ENCODE results near the gene CHTF8.

CHTF8 gene, protein sequence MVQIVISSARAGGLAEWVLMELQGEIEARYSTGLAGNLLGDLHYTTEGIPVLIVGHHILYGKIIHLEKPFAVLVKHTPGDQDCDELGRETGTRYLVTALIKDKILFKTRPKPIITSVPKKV

DNA sequence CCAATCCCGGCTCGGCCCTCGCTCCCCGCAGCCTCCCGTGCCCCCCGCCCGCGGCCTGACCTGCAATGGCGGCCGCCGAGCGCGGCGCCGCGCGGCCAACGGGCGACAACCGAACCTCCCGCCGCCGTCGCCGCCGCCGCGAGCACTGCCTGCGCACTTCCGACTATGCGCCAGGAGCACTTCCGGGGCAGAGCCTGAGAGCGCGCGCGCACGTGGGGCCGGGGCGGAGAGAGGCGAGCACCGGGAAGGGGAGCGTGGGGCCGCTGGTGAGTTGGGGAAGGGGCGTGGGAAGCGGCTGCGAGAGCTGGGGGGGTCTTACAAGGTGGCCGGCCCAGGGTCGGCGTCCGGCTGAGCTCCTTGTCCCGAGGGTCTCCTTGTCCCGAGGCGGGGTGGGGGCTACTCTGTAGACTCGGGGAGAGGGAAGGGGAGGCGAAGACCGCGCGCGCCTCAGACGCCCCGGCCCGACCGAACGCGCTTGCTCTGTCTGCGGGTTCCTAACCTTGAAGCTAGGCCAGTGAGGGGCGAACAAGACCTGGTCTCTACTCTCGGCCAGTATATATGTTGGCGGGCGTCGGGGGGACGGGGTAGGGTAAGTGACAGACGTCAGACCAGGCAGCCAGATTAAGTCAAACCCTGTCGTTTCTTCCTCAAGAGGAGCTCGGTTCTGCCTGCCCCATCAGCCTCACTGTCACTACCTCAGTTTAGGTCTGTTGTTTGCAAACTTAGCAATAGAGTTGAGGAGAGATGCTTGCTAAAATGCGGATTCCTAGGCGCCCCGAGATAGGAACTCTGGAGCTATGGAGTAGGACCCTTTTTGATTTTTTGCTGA, at the start of gene CHTF8, which contains the start of gene UTP4:
Gene CHTF8 (minus strand): TSS at position 165 of the 829 bp plus-strand sequence. CDS start 11,130 bp downstream, outside the sequence.
Gene UTP4 (plus strand): TSS at position 226 of the 829 bp plus-strand sequence. CDS start 811 bp downstream, outside the sequence.
- DNase-seq (ENCODE audit: low read depth) = peak; percentile 96
- H3K4me1 ChIP-seq (ENCODE audit: control insufficient read depth, insufficient read depth, low read length) = peaks cover 40% of the 10 kb centered on the region
- no peaks in the 10 kb centered on the region for H3K9me3 ChIP-seq (ENCODE audit: control insufficient read depth, low read length)
- peaks cover 17% of the 10 kb centered on the region for H3K36me3 ChIP-seq (ENCODE audit: control insufficient read depth, insufficient read depth, low read length, severe bottlenecking)
- no peaks in the 10 kb centered on the region for H3K27me3 ChIP-seq (replicated peaks; ENCODE audit: control insufficient read depth, insufficient read depth, low read length)
- H3K9ac ChIP-seq (ENCODE audit: low read length) = peak within 1 kb of the TSS; percentile 99
- H3K4me3 ChIP-seq (ENCODE audit: low read length) = peak within 1 kb of the TSS; percentile 96

DNA sequence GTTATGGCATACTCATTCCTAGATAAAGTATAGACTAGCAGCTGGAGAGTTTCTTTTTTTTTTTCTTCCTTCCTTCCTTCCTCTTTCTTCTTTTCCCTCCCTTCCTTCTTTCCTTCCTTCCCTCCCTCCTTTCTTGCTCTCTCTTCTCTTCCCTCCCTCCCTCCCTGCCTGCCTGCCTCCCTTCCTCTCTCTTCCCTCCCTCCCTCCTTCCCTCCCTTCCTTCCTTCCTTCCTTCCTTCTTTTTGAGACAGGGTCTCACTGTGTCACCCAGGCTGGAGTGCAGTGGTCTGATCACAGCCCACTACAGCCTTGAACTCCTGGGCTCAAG, 47.6 kb upstream of the CHTF8 start:
- Histone ChIP-seq H3K4me1 (ENCODE audit: control insufficient read depth, insufficient read depth, low read length) (peaks cover 44% of the 10 kb centered on the region), H3K36me3 (ENCODE audit: control insufficient read depth, insufficient read depth, low read length, severe bottlenecking) (no peaks in the 10 kb centered on the region), H3K9me3 (ENCODE audit: control insufficient read depth, low read length) (no peaks in the 10 kb centered on the region), H3K27me3 (replicated peaks; ENCODE audit: control insufficient read depth, insufficient read depth, low read length) (no peaks in the 10 kb centered on the region), H3K9ac (ENCODE audit: low read length) (no peak overlapping the region), H3K4me3 (ENCODE audit: low read length) (no peak overlapping the region)
- DNase-seq (ENCODE audit: low read depth) = no peak

DNA sequence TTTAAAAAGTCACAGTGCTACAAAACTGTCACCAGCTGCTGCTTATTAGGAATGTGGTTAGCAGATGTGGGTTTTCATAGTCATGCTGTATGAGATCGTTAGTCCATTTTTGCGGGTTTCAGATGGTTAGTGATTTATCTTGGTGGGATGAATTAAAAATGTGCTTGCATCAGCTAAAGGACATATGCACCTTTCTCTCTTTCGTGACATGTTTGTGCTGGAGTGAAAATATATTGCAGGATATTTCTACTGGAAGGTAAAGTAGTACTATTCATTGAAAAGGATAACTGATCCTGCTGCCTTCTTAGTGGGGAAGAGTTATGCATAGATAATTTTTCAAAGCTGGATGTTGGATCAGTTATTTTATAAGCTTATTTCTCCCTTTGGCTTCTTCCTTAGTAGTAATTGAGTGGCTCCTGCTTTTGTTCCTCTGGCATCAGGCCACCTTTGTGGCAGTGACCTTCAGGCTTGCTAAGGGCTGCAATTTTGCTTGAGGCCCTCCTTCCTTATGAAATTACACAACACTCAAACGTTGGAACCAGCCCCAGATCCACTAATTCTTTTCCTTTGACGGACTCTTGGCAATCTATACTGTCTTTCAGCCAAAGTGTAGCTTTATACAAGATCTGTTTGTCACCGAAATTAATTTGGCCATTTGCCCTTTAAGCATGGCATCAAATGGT, 47.1 kb upstream of the CHTF8 start:
- peak overlapping the region; percentile 42 for H3K9ac ChIP-seq (ENCODE audit: low read length)
- peak overlapping the region; percentile 45 for H3K4me3 ChIP-seq (ENCODE audit: low read length)
- H3K4me1 ChIP-seq (ENCODE audit: control insufficient read depth, insufficient read depth, low read length) = peaks cover 44% of the 10 kb centered on the region
- H3K9me3 ChIP-seq (ENCODE audit: control insufficient read depth, low read length) = no peaks in the 10 kb centered on the region
- peak; percentile 94 for DNase-seq (ENCODE audit: low read depth)
- no peaks in the 10 kb centered on the region for H3K27me3 ChIP-seq (replicated peaks; ENCODE audit: control insufficient read depth, insufficient read depth, low read length)
- H3K36me3 ChIP-seq (ENCODE audit: control insufficient read depth, insufficient read depth, low read length, severe bottlenecking) = no peaks in the 10 kb centered on the region

DNA sequence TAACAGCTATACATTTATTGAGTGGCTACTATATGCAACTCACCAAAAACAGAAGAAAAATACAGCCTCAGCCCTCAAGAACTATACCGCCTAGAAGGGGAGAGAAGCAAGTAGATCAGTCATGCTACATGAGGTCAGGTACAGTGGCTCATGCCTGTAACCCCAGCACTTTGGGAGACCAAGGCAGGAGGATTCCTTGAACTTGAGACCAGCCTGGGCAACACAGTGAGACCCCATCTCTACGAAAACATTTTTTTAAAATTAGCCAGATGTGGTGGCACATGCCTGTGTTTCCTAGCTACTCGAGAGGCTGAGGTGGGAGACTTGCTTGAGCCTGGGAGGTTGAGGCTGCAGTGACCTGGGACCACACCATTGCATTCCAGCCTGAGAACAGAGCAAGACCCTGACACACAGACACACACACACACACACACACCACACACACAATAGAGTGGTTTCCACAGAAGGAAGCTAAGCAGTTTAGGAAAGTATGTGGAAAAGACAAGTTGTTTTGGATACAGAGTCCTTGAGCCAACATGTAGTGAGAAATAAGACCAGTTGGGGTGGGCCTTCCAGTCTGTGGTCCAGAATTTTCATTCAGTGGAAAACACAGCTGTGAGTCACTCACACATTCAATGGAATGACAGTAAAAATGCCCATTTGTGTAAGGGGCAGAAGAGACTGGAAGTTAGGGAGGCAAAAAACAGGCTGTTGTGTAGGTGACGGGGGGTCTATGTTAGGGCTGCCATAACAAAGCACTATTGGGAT, 43.8 kb upstream of the CHTF8 start:
- Histone ChIP-seq H3K4me3 (ENCODE audit: low read length) (no peak overlapping the region), H3K9me3 (ENCODE audit: control insufficient read depth, low read length) (no peaks in the 10 kb centered on the region), H3K36me3 (ENCODE audit: control insufficient read depth, insufficient read depth, low read length, severe bottlenecking) (no peaks in the 10 kb centered on the region), H3K9ac (ENCODE audit: low read length) (peak overlapping the region; percentile 41), H3K27me3 (replicated peaks; ENCODE audit: control insufficient read depth, insufficient read depth, low read length) (no peaks in the 10 kb centered on the region), H3K4me1 (ENCODE audit: control insufficient read depth, insufficient read depth, low read length) (peaks cover 50% of the 10 kb centered on the region)
- DNase-seq (ENCODE audit: low read depth) = peak; percentile 53

DNA sequence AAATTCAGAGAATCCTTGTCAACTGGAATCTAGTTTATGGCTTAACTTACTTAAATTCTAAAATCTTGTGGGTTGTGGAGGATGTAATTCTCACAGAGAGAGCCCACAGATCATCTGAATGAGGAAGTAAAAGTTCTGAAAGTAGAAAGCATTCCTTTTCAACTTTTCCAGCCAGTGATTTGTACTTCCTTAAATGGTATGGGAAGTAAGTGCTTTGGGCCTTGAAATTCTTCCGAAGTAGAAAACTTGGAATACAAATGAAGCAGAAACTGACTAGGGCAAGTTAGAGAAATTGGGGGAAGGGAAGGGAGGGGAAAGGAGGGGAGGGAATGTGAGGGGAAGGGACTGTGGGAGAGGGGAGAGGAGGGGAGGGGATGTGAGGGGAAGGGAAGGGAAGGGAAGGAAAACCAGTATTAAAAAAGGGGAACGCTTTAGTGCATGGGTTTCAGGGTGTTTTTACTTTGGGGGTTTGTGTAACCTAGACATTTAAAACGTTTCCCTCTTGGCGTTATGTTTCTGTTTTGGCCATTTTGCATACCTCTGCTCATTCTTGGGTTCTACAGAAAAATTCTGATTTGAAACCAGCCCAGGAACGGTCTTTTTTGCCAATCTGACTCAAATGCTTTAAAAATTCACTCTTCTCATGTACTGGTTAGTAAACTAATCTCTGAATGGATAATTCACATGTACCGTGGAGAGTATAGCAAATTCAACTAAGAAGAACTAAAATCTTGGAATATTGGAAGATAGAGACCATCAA, 39.1 kb upstream of the CHTF8 start:
- Histone ChIP-seq H3K9ac (ENCODE audit: low read length) (peak overlapping the region; percentile 66), H3K4me3 (ENCODE audit: low read length) (peak overlapping the region; percentile 29), H3K9me3 (ENCODE audit: control insufficient read depth, low read length) (no peaks in the 10 kb centered on the region), H3K4me1 (ENCODE audit: control insufficient read depth, insufficient read depth, low read length) (peaks cover 40% of the 10 kb centered on the region), H3K36me3 (ENCODE audit: control insufficient read depth, insufficient read depth, low read length, severe bottlenecking) (peaks cover 37% of the 10 kb centered on the region), H3K27me3 (replicated peaks; ENCODE audit: control insufficient read depth, insufficient read depth, low read length) (no peaks in the 10 kb centered on the region)
- DNase-seq (ENCODE audit: low read depth) = peak; percentile 77

DNA sequence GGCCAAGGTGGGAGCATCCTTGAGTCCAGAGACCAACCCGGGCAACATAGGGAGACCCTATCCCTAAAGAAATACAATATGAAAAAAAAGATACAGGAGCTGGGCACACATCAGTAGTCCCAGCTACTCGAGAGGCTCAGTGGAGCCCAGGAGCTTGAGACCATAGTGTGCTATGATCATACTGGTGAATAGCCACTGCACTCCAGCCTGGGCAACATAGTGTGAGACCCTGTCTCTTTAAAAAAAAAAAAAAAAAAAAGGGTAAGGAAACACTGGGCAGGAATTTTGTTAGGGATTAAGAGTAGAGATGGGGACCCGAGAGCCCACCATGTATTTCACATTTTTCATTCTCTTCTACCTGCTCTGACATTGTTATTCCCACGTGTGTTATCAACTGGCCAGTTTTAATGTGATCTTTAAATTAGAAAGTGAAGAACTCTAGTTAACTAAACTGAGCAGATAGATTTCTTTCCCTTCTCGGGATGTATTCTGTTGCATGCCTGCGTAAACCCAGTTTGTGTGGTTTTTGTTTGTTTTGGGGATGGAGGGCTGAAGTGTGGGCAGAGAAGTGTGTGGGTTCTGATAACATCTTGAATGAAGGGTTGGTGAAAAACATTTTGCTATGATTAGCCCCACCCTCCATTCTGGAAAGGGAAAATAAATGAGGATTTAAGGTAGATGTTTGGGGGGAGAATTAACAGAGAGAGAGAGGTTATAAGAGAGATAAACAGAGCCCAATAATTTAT, 37.4 kb upstream of the CHTF8 start:
- no peak overlapping the region for H3K9ac ChIP-seq (ENCODE audit: low read length)
- no peaks in the 10 kb centered on the region for H3K27me3 ChIP-seq (replicated peaks; ENCODE audit: control insufficient read depth, insufficient read depth, low read length)
- peaks cover 54% of the 10 kb centered on the region for H3K36me3 ChIP-seq (ENCODE audit: control insufficient read depth, insufficient read depth, low read length, severe bottlenecking)
- no peak for DNase-seq (ENCODE audit: low read depth)
- no peaks in the 10 kb centered on the region for H3K9me3 ChIP-seq (ENCODE audit: control insufficient read depth, low read length)
- no peak overlapping the region for H3K4me3 ChIP-seq (ENCODE audit: low read length)
- H3K4me1 ChIP-seq (ENCODE audit: control insufficient read depth, insufficient read depth, low read length) = peaks cover 40% of the 10 kb centered on the region

DNA sequence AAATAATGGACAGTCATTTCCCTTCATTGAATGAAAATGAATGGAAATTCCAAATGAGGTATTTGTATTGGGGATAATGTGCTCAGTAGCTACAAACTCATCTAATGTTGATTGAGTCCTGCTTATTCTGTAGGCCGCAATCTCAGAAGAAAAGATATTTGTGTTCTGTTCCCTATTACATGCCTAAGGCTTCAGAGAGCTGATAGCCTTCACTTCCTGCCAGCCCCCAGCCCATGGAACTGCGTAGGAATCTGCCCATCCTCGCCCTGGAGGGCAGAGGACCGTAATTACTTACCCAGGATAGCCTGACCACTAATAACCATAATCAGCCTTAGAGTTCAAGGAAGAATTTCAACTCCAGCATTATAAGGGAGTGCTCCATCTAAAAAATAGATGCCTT, 36.7 kb upstream of the CHTF8 start:
- DNase-seq (ENCODE audit: low read depth) = no peak
- Histone ChIP-seq H3K4me1 (ENCODE audit: control insufficient read depth, insufficient read depth, low read length) (peaks cover 36% of the 10 kb centered on the region), H3K27me3 (replicated peaks; ENCODE audit: control insufficient read depth, insufficient read depth, low read length) (no peaks in the 10 kb centered on the region), H3K36me3 (ENCODE audit: control insufficient read depth, insufficient read depth, low read length, severe bottlenecking) (peaks cover 61% of the 10 kb centered on the region), H3K9ac (ENCODE audit: low read length) (no peak overlapping the region), H3K9me3 (ENCODE audit: control insufficient read depth, low read length) (no peaks in the 10 kb centered on the region), H3K4me3 (ENCODE audit: low read length) (no peak overlapping the region)

DNA sequence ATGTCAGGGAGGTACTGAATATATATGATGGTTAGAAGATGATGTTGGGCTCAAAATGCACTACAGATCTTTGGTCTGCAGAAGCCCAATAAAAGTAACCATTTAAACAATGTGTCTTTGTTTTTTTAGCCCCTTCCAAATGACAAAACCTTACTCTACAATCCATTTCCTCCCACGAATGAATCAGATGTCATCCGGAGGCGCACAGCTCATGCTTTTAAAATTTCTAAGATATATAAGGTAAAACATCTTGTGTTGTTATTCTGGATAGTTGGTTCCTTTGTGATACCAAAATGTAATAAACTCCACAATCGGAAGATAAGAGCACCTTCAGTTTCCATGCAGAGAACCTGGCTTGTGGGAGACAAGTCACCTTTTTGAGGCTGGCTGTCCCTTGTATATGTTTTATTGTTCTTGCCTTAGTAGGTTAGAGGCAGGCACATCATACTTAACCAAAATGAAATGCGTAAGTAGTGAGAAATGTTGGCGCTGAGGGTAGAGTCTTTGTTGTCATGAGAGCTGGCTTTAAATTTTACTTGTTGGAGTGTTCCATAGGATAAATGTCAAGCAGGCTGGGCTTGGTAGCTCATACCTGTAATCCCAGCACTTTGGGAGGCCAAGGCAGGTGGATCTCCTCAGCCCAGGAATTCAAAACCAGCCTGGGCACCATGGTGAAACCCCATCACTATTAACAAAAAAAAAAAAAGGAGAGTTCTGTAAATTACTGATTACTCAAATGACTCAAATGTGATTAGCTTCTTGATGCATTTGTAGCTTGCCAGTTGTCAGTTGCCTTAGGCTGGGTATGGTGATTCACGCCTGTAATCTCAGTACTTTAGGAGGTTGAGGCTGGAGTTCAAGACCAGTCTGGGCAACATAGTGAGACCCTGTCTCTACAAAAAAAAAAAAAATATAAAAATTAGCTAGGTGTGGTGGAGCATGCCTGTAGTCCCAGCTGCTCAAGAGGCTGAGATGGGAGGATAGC, 34.9 kb upstream of the CHTF8 start:
- H3K9me3 ChIP-seq (ENCODE audit: control insufficient read depth, low read length) = no peaks in the 10 kb centered on the region
- H3K9ac ChIP-seq (ENCODE audit: low read length) = no peak overlapping the region
- H3K4me3 ChIP-seq (ENCODE audit: low read length) = no peak overlapping the region
- H3K36me3 ChIP-seq (ENCODE audit: control insufficient read depth, insufficient read depth, low read length, severe bottlenecking) = peaks cover 74% of the 10 kb centered on the region
- no peaks in the 10 kb centered on the region for H3K27me3 ChIP-seq (replicated peaks; ENCODE audit: control insufficient read depth, insufficient read depth, low read length)
- DNase-seq (ENCODE audit: low read depth) = no peak
- H3K4me1 ChIP-seq (ENCODE audit: control insufficient read depth, insufficient read depth, low read length) = peaks cover 24% of the 10 kb centered on the region

DNA sequence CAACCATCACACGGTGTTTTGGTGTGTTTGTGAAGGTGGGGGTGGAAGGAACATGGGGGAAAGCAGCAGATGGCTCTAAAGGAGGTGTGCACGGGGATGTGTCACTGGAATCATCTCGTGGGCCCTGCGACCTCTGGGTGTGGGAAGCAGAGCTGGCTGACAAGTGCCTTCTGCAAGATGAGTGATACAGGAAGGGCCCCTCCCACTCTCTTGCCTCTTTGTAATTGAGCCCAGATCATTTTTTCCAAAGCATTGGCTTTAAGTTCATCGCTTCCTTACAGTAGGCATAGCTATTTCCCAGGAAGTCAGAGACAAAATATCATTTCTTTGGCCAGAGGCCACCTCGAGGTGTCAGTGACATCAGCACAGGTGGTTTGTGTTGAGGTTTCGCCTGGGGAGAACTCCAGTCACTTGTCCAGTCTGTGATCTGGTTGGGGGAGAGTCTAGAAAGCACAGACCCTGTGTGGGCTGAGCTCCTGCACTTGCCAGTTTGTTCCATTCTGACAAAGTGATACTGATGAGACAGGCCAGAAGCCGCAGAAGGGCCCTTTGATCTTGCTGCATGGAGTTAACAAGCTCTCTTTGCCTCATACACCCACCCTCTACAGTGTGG, 33.9 kb upstream of the CHTF8 start:
- Histone ChIP-seq H3K4me3 (ENCODE audit: low read length) (no peak overlapping the region), H3K36me3 (ENCODE audit: control insufficient read depth, insufficient read depth, low read length, severe bottlenecking) (peaks cover 81% of the 10 kb centered on the region), H3K9ac (ENCODE audit: low read length) (no peak overlapping the region), H3K4me1 (ENCODE audit: control insufficient read depth, insufficient read depth, low read length) (peaks cover 14% of the 10 kb centered on the region), H3K27me3 (replicated peaks; ENCODE audit: control insufficient read depth, insufficient read depth, low read length) (no peaks in the 10 kb centered on the region), H3K9me3 (ENCODE audit: control insufficient read depth, low read length) (no peaks in the 10 kb centered on the region)
- peak; percentile 41 for DNase-seq (ENCODE audit: low read depth)
